SK-N-SH treated with all-trans-retinoic acid at 6 μM for 48 hours (cell line): ENCODE data around the gene CACNA1I.

ENCODE experiments used
- ATAC-seq: fragments of 200-7000 bp; cut with Tn5 transposase; 3 replicates; pipeline ENCODE4 v1.9.1; 2020; ENCODE audit warnings: mild to moderate bottlenecking, moderate library complexity
- ARNTL ChIP-seq: fragments of 450-650 bp; formaldehyde crosslinking; IDR thresholded peaks from 2 replicates; pipeline ENCODE4 v1.5.0; 2020; ENCODE audit warnings: low read depth, mild to moderate bottlenecking, moderate library complexity, borderline replicate concordance
- BACH2 ChIP-seq: fragments of 250-450 bp; sonication (Bioruptor Pico); IDR thresholded peaks from 2 replicates; pipeline ENCODE4 v1.9.0; 2021; ENCODE audit warnings: mild to moderate bottlenecking, borderline replicate concordance
- CSDC2 ChIP-seq: fragments of 250-450 bp; sonication (Bioruptor Pico); IDR thresholded peaks from 2 replicates; pipeline ENCODE4 v1.5.0; 2020; ENCODE audit warnings: mild to moderate bottlenecking, moderate library complexity
- ESRRG ChIP-seq: fragments of 250-450 bp; sonication (Bioruptor Pico); IDR thresholded peaks from 2 replicates; pipeline ENCODE4 v1.6.1; 2021; ENCODE audit warnings: mild to moderate bottlenecking
- GLIS3 ChIP-seq: fragments of 250-450 bp; sonication (Bioruptor Pico); IDR thresholded peaks from 2 replicates; pipeline ENCODE4 v1.5.0; 2020; ENCODE audit warnings: mild to moderate bottlenecking, moderate library complexity
- ISL1 ChIP-seq: fragments of 250-450 bp; sonication (Bioruptor Pico); IDR thresholded peaks from 2 replicates; pipeline ENCODE4 v2.1.2; 2022; ENCODE audit warnings: mild to moderate bottlenecking, moderate library complexity
- PATZ1 ChIP-seq: fragments of 250-450 bp; sonication (Bioruptor Pico); IDR thresholded peaks from 2 replicates; pipeline ENCODE4 v1.8.0; 2020; ENCODE audit warnings: mild to moderate bottlenecking, moderate library complexity, borderline replicate concordance
- POU6F1 ChIP-seq: fragments of 250-450 bp; sonication (Bioruptor Pico); IDR thresholded peaks from 2 replicates; pipeline ENCODE4 v1.8.0; 2021; ENCODE audit warnings: low read depth, mild to moderate bottlenecking, moderate library complexity, borderline replicate concordance
- PPARA ChIP-seq: fragments of 250-450 bp; sonication (Bioruptor Pico); IDR thresholded peaks from 2 replicates; pipeline ENCODE4 v1.5.0; 2020; ENCODE audit warnings: mild to moderate bottlenecking, borderline replicate concordance
- RARB ChIP-seq: fragments of 250-450 bp; sonication (Bioruptor Pico); IDR thresholded peaks from 2 replicates; pipeline ENCODE4 v1.8.0; 2021; ENCODE audit warnings: mild to moderate bottlenecking, moderate library complexity
- SNAI2 ChIP-seq: fragments of 250-450 bp; sonication (Bioruptor Pico); IDR thresholded peaks from 2 replicates; pipeline ENCODE4 v1.5.0; 2020; ENCODE audit warnings: mild to moderate bottlenecking, moderate library complexity
- TCF4 ChIP-seq: fragments of 250-450 bp; sonication (Bioruptor Pico); IDR thresholded peaks from 2 replicates; pipeline ENCODE4 v1.8.0; 2021; ENCODE audit warnings: mild to moderate bottlenecking, moderate library complexity, borderline replicate concordance
- TOX ChIP-seq: fragments of 250-450 bp; sonication (Bioruptor Pico); IDR thresholded peaks from 2 replicates; pipeline ENCODE4 v1.8.0; 2021; ENCODE audit warnings: mild to moderate bottlenecking, moderate library complexity, borderline replicate concordance
- TSHZ2 ChIP-seq: fragments of 250-450 bp; sonication (Bioruptor Pico); IDR thresholded peaks from 2 replicates; pipeline ENCODE4 v1.5.0; 2020; ENCODE audit warnings: mild to moderate bottlenecking, moderate library complexity
- ZC3H10 ChIP-seq: fragments of 250-450 bp; sonication (Bioruptor Pico); IDR thresholded peaks from 2 replicates; pipeline ENCODE4 v1.5.1; 2021; ENCODE audit warnings: mild to moderate bottlenecking, moderate library complexity
- ZFP3 ChIP-seq: fragments of 250-450 bp; sonication (Bioruptor Pico); IDR thresholded peaks from 2 replicates; pipeline ENCODE4 v1.5.0; 2020; ENCODE audit warnings: mild to moderate bottlenecking, moderate library complexity
- ZNF565 ChIP-seq: fragments of 450-650 bp; formaldehyde crosslinking; conservative IDR thresholded peaks from 2 replicates; pipeline ENCODE4 v1.5.0; 2020; ENCODE audit warnings: low read depth, mild to moderate bottlenecking, moderate library complexity
- ZNF70 ChIP-seq: fragments of 450-650 bp; formaldehyde crosslinking; IDR thresholded peaks from 2 replicates; pipeline ENCODE4 v1.5.0; 2020; ENCODE audit warnings: mild to moderate bottlenecking, moderate library complexity
- ZNF8 ChIP-seq: fragments of 450-650 bp; formaldehyde crosslinking; IDR thresholded peaks from 2 replicates; pipeline ENCODE4 v1.5.0; 2020; ENCODE audit warnings: mild to moderate bottlenecking, moderate library complexity
- TF ChIP-seq, protein P1 (sequence below): fragments of 250-450 bp; sonication (Bioruptor Pico); IDR thresholded peaks from 2 replicates; pipeline ENCODE4 v1.5.1; 2021; ENCODE audit warnings: mild to moderate bottlenecking, moderate library complexity

CACNA1I gene

GRCh38 chr22:39624501-39624821, 53.9 kb downstream of the CACNA1I start:
- no peak for ATAC-seq

GRCh38 chr22:39625569-39626537, 55.3 kb downstream of the CACNA1I start:
- TF ChIP-seq TSHZ2 (CRISPR knock-in tag) (no peak), SNAI2 (CRISPR knock-in tag) (no peak), ISL1 (CRISPR knock-in tag) (no peak), ESRRG (CRISPR knock-in tag) (no peak), ZNF565 (no peak), ZFP3 (CRISPR knock-in tag) (no peak), CSDC2 (no peak), TCF4 (CRISPR knock-in tag) (no peak)
- TF ChIP-seq, all 23 proteins: peak for 0
- ATAC-seq, result no peak

More at GRCh38 chr22:39624501-39624821, 53.9 kb downstream of the CACNA1I start:
- TF ChIP-seq RARB (no peak), TCF4 (CRISPR knock-in tag) (no peak), TOX (CRISPR knock-in tag) (no peak), PATZ1 (CRISPR knock-in tag) (no peak), ZFP3 (CRISPR knock-in tag) (no peak)
- TF ChIP-seq, protein P1, sequence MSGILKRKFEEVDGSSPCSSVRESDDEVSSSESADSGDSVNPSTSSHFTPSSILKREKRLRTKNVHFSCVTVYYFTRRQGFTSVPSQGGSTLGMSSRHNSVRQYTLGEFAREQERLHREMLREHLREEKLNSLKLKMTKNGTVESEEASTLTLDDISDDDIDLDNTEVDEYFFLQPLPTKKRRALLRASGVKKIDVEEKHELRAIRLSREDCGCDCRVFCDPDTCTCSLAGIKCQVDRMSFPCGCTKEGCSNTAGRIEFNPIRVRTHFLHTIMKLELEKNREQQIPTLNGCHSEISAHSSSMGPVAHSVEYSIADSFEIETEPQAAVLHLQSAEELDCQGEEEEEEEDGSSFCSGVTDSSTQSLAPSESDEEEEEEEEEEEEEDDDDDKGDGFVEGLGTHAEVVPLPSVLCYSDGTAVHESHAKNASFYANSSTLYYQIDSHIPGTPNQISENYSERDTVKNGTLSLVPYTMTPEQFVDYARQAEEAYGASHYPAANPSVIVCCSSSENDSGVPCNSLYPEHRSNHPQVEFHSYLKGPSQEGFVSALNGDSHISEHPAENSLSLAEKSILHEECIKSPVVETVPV (CRISPR knock-in tag), result no peak
- TF ChIP-seq, all 23 proteins: peak for 0

GRCh38 chr22:39627208-39627607, 56.7 kb downstream of the CACNA1I start:
- no peak for ATAC-seq
- TF ChIP-seq POU6F1 (no peak), ZNF70 (no peak), ISL1 (CRISPR knock-in tag) (no peak), ZFP3 (CRISPR knock-in tag) (no peak), PPARA (CRISPR knock-in tag) (no peak), TSHZ2 (CRISPR knock-in tag) (no peak), RARB (no peak), BACH2 (CRISPR knock-in tag) (no peak), GLIS3 (CRISPR knock-in tag) (no peak), ZNF8 (CRISPR knock-in tag) (no peak), ZC3H10 (no peak), TOX (CRISPR knock-in tag) (no peak), TCF4 (CRISPR knock-in tag) (no peak), ZNF565 (no peak), CSDC2 (no peak), ARNTL (CRISPR knock-in tag) (no peak)
- TF ChIP-seq, all 23 proteins: peak for 0
